ENCODE results near the gene HDDC2. TPM values are rescaled to one million over a fixed set of nuclear protein-coding genes. Genes with fewer than 3 reads are reported as not detected.

Gene HDDC2
- total and polyA plus RNA-seq, 2 of the 8 experiments (the other 6 are each of a cell fraction or from before 2014, with no cell fraction given) = 89.3 to 129 TPM

DNA sequence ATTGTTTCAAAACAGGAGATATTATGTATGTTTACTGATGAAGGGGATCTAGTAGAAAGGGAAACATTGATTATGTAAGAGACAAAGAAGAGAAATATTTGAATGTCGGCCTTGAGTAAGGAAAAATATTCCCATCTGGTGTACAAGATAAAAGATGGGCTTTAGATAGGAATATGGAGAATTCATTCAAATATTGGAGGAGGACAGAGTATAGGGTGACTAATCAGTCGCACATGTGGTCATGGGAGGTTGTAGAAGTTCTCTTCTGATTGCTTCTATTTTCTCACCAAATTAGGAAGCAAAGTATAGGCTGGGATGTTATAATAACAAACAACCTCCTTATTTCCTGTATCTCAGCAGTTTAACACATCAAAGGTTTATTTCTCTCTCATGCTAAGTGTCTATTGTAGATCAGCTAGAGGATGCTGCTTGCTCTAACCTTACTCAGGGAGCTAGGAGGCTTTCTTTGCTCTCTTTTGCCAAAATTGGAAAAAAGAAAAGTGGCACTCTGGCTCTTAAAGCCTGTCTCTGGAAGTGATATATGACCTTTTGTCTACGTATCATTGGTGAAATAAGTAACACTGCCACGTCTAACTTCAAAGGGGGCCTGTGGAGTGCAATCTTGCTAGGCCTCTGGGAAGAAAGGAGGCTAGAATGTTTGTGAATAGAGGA, 1.2 kb upstream of the HDDC2 start:
- ChIA-PET POLR2A (ENCODE audit: partially characterized antibody) (no interaction called here), CTCF (ENCODE audit: partially characterized antibody) (interaction anchor here (0.8 to 1.6 kb wide), 5 partner anchors 8 to 466 kb away, joined by 3 to 8 read pairs (median 4); no protein-coding TSS in a partner anchor)
- peaks cover 3 to 20% (median 10%) of the 10 kb centered on the region in 4 experiments; a peak in 7 of 8 replicates for H3K36me3 ChIP-seq (ENCODE audit: control insufficient read depth in 2 of 4, insufficient read depth in 4 of 4, low read length in 3 of 4)
- no peak overlapping the region for H3K9ac ChIP-seq (replicated peaks in 1 of 4; ENCODE audit: extremely low read depth in 1 of 4, low read depth in 3 of 4, low read length in 3 of 4)
- H2BK20ac ChIP-seq (ENCODE audit: low read length) = no peak overlapping the region
- H3K9me3 ChIP-seq (ENCODE audit: insufficient read depth in 2 of 2, low read depth in 1 of 2, low read length in 1 of 2) = no peaks in the 10 kb centered on the region
- no peak overlapping the region for H3K56ac ChIP-seq (replicated peaks; ENCODE audit: insufficient read length, low read depth, low read length)
- H4K91ac ChIP-seq (replicated peaks; ENCODE audit: insufficient read length, low read length) = no peak overlapping the region
- no peak overlapping the region for H3K27ac ChIP-seq (ENCODE audit: low read depth, low read length)
- H3K4ac ChIP-seq (replicated peaks; ENCODE audit: insufficient read length, low read depth, low read length) = no peak overlapping the region
- H3K23ac ChIP-seq (ENCODE audit: insufficient read length) = no peak overlapping the region
- peaks cover 0 to 1% (median 0%) of the 10 kb centered on the region in 4 experiments; a peak in 1 of 7 replicates for H3K27me3 ChIP-seq (replicated peaks in 1 of 4; ENCODE audit: control insufficient read depth in 3 of 4, extremely low read depth in 1 of 4, insufficient read depth in 3 of 4, low read length in 3 of 4)
- 90% methylated on average over 4 of the region's 4 CpGs; no CpG with 5 or more reads in 1 of the 2 experiments for WGBS, 2 experiments (ENCODE audit: extremely low coverage in 1 of 2, insufficient coverage in 1 of 2, insufficient read length in 1 of 2, insufficient replicate concordance in 2 of 2, low coverage in 1 of 2, low lambda C conversion rate in 2 of 2, missing lambda C conversion rate in 1 of 2)
- no peak overlapping the region for H2BK12ac ChIP-seq (ENCODE audit: low read depth, low read length)
- H3K4me3 ChIP-seq (ENCODE audit: extremely low read depth in 1 of 4, insufficient read depth in 2 of 4, low read depth in 3 of 4, low read length in 4 of 4) = no peak overlapping the region
- FAIRE-seq = no peak
- H3K14ac ChIP-seq (ENCODE audit: insufficient read length) = no peak overlapping the region
- H4K5ac ChIP-seq (ENCODE audit: insufficient read length, low read depth, low read length) = no peak overlapping the region
- no peak overlapping the region for H2BK120ac ChIP-seq (replicated peaks; ENCODE audit: low read depth, low read length)
- H2BK15ac ChIP-seq (ENCODE audit: low read length) = no peak overlapping the region
- no peaks in the 10 kb centered on the region for H4K20me1 ChIP-seq (replicated peaks in 1 of 2; ENCODE audit: control insufficient read depth in 1 of 2, insufficient read depth in 2 of 2, low read length in 2 of 2)
- H2AK5ac ChIP-seq (ENCODE audit: low read depth, low read length) = no peak overlapping the region
- peaks cover 0 to 18% of the 10 kb centered on the region in 2 experiments; a peak in 2 of 4 replicates for H3K79me2 ChIP-seq (ENCODE audit: control insufficient read depth in 1 of 2, insufficient read depth in 2 of 2, low read length in 2 of 2)
- peaks cover 3% of the 10 kb centered on the region; the same call in 1 of the 2 replicates for H3K79me1 ChIP-seq (ENCODE audit: low read depth, low read length)
- no peaks in the 10 kb centered on the region; the same call in 1 of the 2 replicates for H3K23me2 ChIP-seq (ENCODE audit: low read depth, low read length)
- no peak overlapping the region for H2AFZ ChIP-seq (ENCODE audit: low read length)
- H3K18ac ChIP-seq (ENCODE audit: extremely low read depth, low read length) = no peak overlapping the region
- no peak overlapping the region for H2BK5ac ChIP-seq (ENCODE audit: low read depth, low read length)
- DNase-seq (ENCODE audit: low read depth in 1 of 2, low spot score in 2 of 2) = no peak
- no peaks in the 10 kb centered on the region; a peak in 1 of 7 replicates for H3K4me1 ChIP-seq (replicated peaks in 1 of 4; ENCODE audit: control insufficient read depth in 3 of 4, insufficient read depth in 4 of 4, low read length in 3 of 4)
- H4K8ac ChIP-seq (ENCODE audit: extremely low read depth, insufficient read depth, low read length) = no peak overlapping the region
- H3K4me2 ChIP-seq (ENCODE audit: insufficient read depth in 1 of 2, low read depth in 2 of 2, low read length in 2 of 2) = no peak overlapping the region

Data from H1 (cell line).